HG03457 (cell line): Measurements from ENCODE around the gene SH3RF3.

ENCODE experiments used
- ATAC-seq: cut with Tn5 transposase; IDR thresholded peaks from one replicate; pipeline ENCODE4 v1.9.1; 2021; ENCODE audit warnings: moderate number of reproducible peaks; ENCODE audit not compliant: unreplicated experiment

The SH3RF3 gene

DNA sequence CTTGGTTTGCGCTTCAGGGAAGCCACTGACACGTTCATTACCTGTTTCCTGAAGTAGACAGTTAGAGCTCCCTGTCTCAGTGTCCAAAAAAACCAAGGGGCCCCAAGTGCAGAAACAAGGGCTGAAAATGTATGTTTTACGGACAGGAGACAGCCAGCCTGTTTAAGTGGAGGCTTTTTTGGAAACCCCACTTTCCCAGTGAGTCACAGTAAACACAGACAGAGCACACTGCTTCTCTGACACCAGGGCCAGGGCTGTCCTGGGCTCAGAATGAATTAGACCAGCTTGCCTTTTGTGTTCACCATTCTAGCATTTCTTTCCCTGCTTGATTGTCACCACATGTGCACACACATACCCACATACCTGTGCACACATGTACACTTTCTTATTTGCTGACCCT, 128.6 kb downstream of the SH3RF3 start:
- ATAC-seq, result no peak

GRCh38 chr2:109258376-109258775, 129.4 kb downstream of the SH3RF3 start:
- ATAC-seq, result no peak

- ATAC-seq, result no peak
Measured at GRCh38 chr2:109258905-109259540, 130.0 kb downstream of the SH3RF3 start.

GRCh38 chr2:109259671-109260070, 130.7 kb downstream of the SH3RF3 start:
- no peak for ATAC-seq

DNA sequence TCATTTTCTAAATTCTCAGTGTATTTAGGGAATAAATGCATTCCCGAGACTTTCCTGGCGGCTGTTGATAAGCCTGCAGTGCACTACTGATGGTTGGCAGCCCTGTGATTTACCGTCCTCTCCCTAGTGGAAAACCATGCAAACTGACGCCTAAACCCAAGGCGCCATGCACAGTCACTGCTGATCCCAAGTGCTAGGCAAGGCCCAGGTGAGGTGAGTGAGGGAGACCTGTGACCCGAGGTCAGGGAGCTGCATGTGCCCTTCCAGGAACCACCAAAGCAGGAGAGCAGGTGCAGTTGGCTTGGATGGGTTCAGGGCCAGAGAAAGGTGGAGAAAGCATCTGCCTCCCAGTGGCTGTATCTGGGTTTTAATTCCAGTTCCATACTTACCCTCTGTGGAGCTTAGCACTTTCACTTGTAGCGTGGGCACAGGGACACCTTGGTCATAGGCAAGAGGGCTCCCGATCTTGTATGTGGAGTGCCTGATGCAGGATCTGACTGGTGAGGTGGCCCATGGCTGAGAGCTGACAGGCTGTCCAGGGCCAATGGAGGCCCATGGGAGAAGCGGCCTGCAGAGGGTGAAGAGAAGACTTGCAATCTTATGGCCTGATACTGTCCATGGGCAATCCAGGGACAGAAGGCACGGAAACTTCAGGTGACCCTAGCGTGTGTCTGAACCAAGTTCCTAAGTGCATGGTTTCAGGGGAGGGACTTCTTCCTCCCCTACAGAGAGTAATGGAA, 131.3 kb downstream of the SH3RF3 start:
- no peak for ATAC-seq

DNA sequence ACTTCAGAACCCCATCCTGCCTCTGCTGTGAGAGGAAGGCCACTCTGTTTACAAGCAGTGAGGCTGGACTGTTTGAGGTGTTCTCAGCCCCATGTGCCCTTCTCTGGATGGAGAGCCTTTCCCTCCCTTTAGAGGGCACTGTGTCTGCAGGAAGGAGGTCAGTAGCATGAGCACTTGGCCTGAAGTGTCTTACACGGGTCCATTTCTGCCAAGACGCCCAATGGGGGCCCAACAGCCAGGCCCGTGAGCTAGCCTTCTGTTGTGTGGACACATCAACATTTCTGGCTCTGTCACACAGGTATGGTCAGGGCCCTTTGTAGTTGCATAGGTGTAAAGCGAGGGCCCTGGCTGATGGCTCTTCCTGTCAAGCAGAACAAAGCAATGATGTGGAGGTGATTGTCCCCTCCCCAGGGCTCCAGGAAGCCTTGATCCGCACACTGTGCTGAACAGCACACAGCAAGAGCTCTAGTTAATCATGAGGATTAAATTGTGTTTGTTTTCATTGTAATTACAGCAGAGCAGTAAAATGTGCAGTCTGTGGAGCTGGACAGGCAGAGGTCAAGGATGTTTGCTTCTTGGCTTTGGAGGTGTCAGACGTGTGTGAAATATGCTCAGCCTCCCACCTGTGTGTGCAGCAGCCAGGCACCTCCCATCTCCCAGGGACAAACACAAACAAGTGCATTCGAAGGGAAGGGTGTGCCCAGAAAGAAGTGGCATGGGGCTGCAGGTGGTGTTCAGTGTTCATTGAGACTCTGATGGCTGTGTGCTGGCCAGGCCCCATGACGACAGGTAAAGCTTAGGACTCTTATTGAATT, 132.1 kb downstream of the SH3RF3 start:
- no peak for ATAC-seq

DNA sequence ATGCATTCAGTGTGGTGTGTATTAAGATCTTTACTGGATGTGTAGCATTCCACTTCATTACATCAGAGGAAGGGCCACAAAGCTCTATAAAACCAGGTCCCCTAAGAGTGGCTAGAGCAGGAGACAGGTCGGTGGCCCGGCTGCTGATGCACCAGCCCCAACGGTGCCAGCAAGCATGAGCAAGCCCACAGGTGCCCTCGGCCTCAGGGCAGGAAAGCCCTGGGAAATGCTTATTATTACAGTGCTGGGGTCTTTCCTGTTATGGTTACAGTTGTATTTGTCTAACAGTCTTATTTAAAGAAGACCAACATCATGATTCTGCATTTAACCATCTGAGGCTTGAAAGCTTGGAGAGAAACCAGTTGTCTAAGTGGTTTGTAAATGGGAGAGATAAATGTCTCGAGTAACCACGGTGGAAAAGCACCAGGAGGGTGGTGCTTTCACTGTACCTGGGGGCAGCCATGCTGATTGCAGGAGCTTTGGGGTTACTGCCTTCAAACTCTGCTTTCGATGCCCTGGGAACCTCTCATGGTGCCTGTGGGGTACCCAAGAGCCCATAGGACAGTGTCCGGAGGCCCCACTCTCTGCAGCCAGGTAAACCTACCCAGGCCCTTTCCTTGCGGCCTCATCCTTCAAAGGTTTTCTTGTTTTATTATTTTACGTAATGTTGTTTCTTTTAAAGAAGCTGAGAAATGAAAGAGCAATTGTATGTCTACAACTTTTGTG, 133.1 kb downstream of the SH3RF3 start:
- no peak for ATAC-seq

DNA sequence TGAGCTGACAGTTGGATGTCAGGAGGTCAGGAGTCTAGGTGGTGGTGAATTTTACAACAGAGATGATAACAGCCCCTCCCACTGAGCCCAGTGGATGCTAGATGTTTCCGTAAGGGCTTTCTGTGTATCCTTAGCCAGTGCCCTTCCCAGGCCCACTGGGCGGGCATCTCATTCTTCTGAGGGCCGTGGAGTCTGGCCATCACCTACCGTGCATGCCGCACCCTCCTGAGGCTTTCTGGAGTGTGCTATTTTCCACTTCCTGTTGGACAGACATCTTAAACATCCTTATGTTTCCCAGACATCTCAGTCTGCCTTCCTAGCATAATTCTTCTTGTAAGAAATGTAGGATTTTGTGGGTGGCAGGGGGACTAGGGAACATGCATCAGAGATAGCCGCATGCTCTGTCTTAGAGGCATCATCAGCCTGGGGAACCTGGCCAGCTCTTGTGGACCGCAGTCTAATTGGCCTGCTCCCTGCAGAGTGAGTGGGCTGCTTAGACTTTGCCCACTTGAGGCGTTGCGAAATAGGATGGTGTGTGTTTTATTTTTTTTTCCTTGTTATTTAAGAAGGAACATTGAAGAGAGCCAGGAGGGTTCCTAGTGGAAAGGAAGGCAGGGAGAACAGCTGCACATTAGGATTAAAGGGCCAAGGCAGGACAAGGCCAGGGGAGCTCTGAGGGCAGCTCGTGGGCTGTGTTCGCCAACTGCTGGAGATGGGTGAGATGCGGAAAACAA, 135.8 kb downstream of the SH3RF3 start:
- no peak for ATAC-seq

DNA sequence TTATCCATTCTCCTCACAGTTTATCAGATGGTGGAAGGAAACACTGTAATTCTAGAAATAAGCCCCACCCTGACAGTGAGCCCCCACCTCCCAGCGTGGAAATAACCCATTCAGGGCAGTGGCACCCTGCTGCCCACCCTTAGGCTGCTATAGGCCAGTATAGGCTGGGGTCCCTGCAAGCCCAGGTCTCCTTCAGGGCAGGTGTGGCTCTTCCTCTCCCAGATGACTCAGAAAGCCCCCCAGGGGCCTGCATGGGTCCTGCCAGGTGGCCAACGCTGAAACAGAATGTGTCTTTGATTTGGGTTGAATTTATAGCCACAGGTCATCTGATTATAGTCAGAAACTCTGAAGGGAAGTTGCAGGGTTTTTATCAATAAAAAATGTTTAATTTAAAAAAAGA, 136.4 kb downstream of the SH3RF3 start:
- ATAC-seq, result no peak

DNA sequence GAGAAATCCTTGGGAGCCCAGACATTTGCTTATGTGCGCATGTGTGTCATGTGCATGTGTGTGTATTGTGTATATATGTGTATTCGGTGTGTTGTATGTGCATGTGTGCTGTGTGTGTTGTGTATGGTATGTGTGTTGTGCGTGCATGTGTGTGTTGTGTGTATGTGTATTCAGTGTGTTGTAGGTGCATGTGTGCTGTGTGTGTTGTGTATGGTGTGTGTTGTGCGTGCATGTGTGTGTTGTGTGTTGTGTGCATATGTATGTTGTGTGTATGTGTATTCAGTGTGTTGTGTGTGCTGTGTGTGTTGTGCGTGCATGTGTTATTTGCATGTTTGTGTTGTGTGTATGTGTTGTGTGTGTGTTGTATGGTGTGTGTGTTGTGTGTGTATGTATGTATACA, 136.9 kb downstream of the SH3RF3 start:
- ATAC-seq, result no peak

DNA sequence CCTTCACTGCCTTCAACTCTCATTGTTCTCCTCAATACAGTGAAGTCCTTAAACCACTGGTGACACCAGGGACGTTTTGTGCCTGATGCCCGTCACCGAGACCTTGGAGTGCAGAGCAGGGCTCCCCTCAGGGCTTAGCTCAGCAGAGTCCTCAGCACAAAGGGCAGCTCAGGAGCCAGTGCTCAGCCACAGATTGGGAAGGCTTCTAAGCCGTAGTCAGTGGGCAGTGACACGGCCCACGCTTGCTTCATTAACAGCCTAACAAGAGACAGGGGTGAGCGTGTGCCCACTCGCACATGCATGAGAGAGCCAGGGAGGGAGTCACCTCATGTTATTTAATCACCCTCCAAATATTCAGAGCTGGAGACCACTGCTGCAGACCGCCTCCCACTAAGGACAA, 137.5 kb downstream of the SH3RF3 start:
- no peak for ATAC-seq

DNA sequence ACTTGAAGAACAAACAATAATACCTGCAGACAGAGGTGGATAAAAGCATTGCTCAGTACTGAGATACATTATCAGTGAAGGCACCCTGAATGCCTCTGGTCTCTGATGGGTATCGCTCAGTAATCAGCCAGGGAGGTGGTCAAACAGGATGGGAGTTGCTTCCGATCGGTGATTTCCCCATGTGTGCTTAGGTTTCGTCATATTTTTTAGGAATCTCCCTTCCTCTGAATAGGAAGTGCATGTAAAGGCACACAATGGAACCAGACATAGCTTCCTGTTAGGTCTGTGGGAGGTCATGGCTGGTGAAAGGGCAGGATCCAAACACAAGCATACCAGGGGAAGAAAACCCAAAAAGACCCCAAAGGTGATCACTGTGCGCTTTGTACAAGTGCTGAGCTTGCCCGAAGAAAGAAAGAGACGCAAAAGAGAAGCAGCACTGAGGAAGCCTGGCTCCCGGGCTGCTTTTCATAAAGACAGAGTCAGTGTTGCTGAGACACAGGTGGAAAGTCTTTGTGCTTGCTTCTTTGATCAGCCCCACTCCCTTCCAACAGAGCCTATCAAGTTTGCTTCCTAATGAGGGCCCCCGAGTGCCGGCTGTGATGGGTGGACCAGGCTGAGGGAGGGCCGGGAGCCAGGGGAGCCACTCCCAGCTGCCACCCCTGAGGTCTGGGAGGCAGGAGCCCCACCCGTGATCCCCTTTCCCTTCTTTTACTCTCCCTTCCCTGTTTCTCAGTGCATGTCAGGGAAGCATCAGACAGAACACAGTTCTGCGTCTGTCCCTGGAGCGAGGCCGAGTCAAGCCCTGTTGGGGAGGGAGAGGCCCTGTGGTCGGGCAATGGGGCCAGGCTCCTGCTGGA, 138.2 kb downstream of the SH3RF3 start:
- ATAC-seq, result no peak

GRCh38 chr2:109268916-109269315, 139.9 kb downstream of the SH3RF3 start:
- no peak for ATAC-seq

GRCh38 chr2:109269706-109270504, 140.9 kb downstream of the SH3RF3 start:
- ATAC-seq, result no peak

- no peak for ATAC-seq
Measured at GRCh38 chr2:109270505-109271312, 141.7 kb downstream of the SH3RF3 start.

- ATAC-seq, result no peak
Measured at GRCh38 chr2:109271920-109272319, 142.9 kb downstream of the SH3RF3 start.

GRCh38 chr2:109272461-109272860, 143.5 kb downstream of the SH3RF3 start:
- no peak for ATAC-seq
